Measurements from ENCODE around the gene SUSD4. TPM values are rescaled to one million over a fixed set of nuclear protein-coding genes. Genes with fewer than 3 reads are reported as not detected.

The SUSD4 gene
- total RNA-seq, 1 experiment from 2014 or later, result 3.2 TPM

- no peaks in the 10 kb centered on the region for H3K9me2 ChIP-seq (ENCODE audit: insufficient read depth)
- TF ChIP-seq CTCF (conservative IDR thresholded peaks at IDR 0.05) (no peak), EZH2 (IDR thresholded peaks at IDR 0.05; ENCODE audit: low read depth) (no peak)
- peaks cover 26% of the 10 kb centered on the region for H3K4me1 ChIP-seq (replicated peaks; ENCODE audit: insufficient read depth)
Observed at GRCh38 chr1:223233410-223234169, 130.4 kb downstream of the SUSD4 start.

GRCh38 chr1:223233019-223233409 lies 131.0 kb downstream of the SUSD4 start:
- H3K27me3 ChIP-seq (ENCODE audit: insufficient read depth, low read depth), result no peaks in the 10 kb centered on the region
- no peaks in the 10 kb centered on the region; the same call in 1 of the 2 replicates for H3K9me3 ChIP-seq (ENCODE audit: insufficient read depth, low read depth)
- peak overlapping the region; percentile 29; the same call in 1 of the 2 replicates for H3K4me2 ChIP-seq
- H3K79me2 ChIP-seq (ENCODE audit: low read depth), result no peaks in the 10 kb centered on the region
- H2AFZ ChIP-seq, result no peak overlapping the region
- H3K36me3 ChIP-seq (ENCODE audit: low read depth), result no peaks in the 10 kb centered on the region
- no peaks in the 10 kb centered on the region for H4K20me1 ChIP-seq (ENCODE audit: insufficient read depth)
- peak overlapping the region; percentile 38; the same call in 1 of the 2 replicates for H3K27ac ChIP-seq
- ChIA-PET CTCF (no interaction called here), POLR2A (ENCODE audit: unreplicated experiment) (no interaction called here)
- peaks cover 26% of the 10 kb centered on the region for H3K4me1 ChIP-seq (replicated peaks; ENCODE audit: insufficient read depth)
- H3K4me3 ChIP-seq, result no peak overlapping the region
- TF ChIP-seq EZH2 (IDR thresholded peaks at IDR 0.05; ENCODE audit: low read depth), result no peak
- no peak for TF ChIP-seq CTCF (conservative IDR thresholded peaks at IDR 0.05)
- no TSS peak for BruUV-seq (replicated peaks)
- intact Hi-C loops (cut with micrococcal nuclease; ENCODE audit: unreplicated experiment), result loop anchor here (10.0 kb wide), 1 partner anchor 48 kb away; no protein-coding TSS in a partner anchor
- H3F3A ChIP-seq (ENCODE audit: insufficient read depth, low read depth), result no peaks in the 10 kb centered on the region
- no peaks in the 10 kb centered on the region for H3K9me2 ChIP-seq (ENCODE audit: insufficient read depth)
- DNase-seq, result no peak

More at GRCh38 chr1:223233410-223234169, 130.4 kb downstream of the SUSD4 start:
- no peaks in the 10 kb centered on the region for H3K27me3 ChIP-seq (ENCODE audit: insufficient read depth, low read depth)
- BruUV-seq (replicated peaks), result no TSS peak
- no peaks in the 10 kb centered on the region for H3F3A ChIP-seq (ENCODE audit: insufficient read depth, low read depth)
- CTCF ChIA-PET, result no interaction called here
- intact Hi-C loops (cut with micrococcal nuclease; ENCODE audit: unreplicated experiment), result loop anchor here (10.0 kb wide), 1 partner anchor 49 kb away; no protein-coding TSS in a partner anchor
- DNase-seq, result peak; percentile 51 to 65
- peak overlapping the region; percentile 38 for H3K27ac ChIP-seq
- no peaks in the 10 kb centered on the region for H4K20me1 ChIP-seq (ENCODE audit: insufficient read depth)
- H3K9me3 ChIP-seq (ENCODE audit: insufficient read depth, low read depth), result no peaks in the 10 kb centered on the region; the same call in 1 of the 2 replicates
- H3K4me2 ChIP-seq, result peak overlapping the region; percentile 29
- no peaks in the 10 kb centered on the region for H3K36me3 ChIP-seq (ENCODE audit: low read depth)
- POLR2A ChIA-PET (ENCODE audit: unreplicated experiment), result interaction anchor here (0.6 kb wide), 1 partner anchor 814 kb away, joined by 4 read pairs; no protein-coding TSS in a partner anchor
- peak overlapping the region; percentile 42; the same call in 1 of the 2 replicates for H2AFZ ChIP-seq
- no peak overlapping the region for H3K4me3 ChIP-seq
- H3K79me2 ChIP-seq (ENCODE audit: low read depth), result no peaks in the 10 kb centered on the region

GRCh38 chr1:223231581-223231980 lies 132.4 kb downstream of the SUSD4 start:
- ChIA-PET CTCF (no interaction called here), POLR2A (ENCODE audit: unreplicated experiment) (no interaction called here)
- Histone ChIP-seq H3K4me2 (no peak overlapping the region), H3K79me2 (ENCODE audit: low read depth) (no peaks in the 10 kb centered on the region), H3K36me3 (ENCODE audit: low read depth) (no peaks in the 10 kb centered on the region), H4K20me1 (ENCODE audit: insufficient read depth) (no peaks in the 10 kb centered on the region), H3K4me3 (no peak overlapping the region), H3K9me2 (ENCODE audit: insufficient read depth) (no peaks in the 10 kb centered on the region), H3K9me3 (ENCODE audit: insufficient read depth, low read depth) (no peaks in the 10 kb centered on the region; the same call in 1 of the 2 replicates), H3K27me3 (ENCODE audit: insufficient read depth, low read depth) (no peaks in the 10 kb centered on the region), H3K27ac (no peak overlapping the region), H3K4me1 (replicated peaks; ENCODE audit: insufficient read depth) (peaks cover 26% of the 10 kb centered on the region), H3F3A (ENCODE audit: insufficient read depth, low read depth) (no peaks in the 10 kb centered on the region), H2AFZ (no peak overlapping the region)
- no TSS peak for BruUV-seq (replicated peaks)
- TF ChIP-seq CTCF (conservative IDR thresholded peaks at IDR 0.05) (no peak), EZH2 (IDR thresholded peaks at IDR 0.05; ENCODE audit: low read depth) (no peak)
- no peak for DNase-seq
- intact Hi-C loops (cut with micrococcal nuclease; ENCODE audit: unreplicated experiment), result loop anchor here (10.0 kb wide), 1 partner anchor 47 kb away; no protein-coding TSS in a partner anchor

Measured in PC-9 (cell line).